ENCODE data around the gene MYO9B. TPM values are rescaled to one million over a fixed set of nuclear protein-coding genes. Genes with fewer than 3 reads are reported as not detected.

MYO9B gene
- total RNA-seq, 2 experiments from 2014 or later: 276 to 280 TPM

DNA sequence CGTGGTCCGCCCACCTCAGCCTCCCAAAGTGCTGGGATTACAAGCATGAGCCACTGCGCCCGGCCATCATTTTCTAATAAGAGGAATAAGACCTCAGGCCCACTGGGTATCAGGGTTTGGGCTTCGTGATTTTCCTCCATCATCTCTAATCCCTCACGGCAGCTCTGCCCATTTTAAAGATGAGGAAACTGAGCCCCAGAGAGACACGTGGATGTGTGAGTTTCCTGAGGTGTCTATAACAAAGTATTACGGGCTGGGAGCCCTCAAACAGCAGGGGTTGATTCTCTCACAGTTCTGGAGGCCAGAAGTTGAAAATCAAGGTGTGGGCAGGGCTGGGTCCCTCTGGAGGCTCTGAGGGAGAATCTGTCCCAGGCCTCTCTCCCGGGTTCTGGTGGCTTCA is 33.7 kb downstream of the MYO9B start:
- H3K9me3 Mint-ChIP-seq (ENCODE audit: insufficient read depth): no peaks in the 10 kb centered on the region
- ATAC-seq (no peak), DNase-seq (no peak)
- H3K36me3 Mint-ChIP-seq (ENCODE audit: low read depth): peaks cover 74% of the 10 kb centered on the region
- peaks cover 62% of the 10 kb centered on the region for H3K4me1 Mint-ChIP-seq (ENCODE audit: low read depth)
- H3K27ac Mint-ChIP-seq: peak overlapping the region; percentile 63
- CTCF ChIA-PET: interaction anchor here (1.3 to 1.6 kb wide), 2 partner anchors 14 to 33 kb away, joined by 3 read pairs; no protein-coding TSS in a partner anchor
- H3K4me3 Mint-ChIP-seq: no peak overlapping the region
- no peaks in the 10 kb centered on the region for H3K27me3 Mint-ChIP-seq (ENCODE audit: low read depth)
- POLR2A ChIA-PET: no interaction called here

- peak; percentile 44 for DNase-seq
- POLR2A ChIA-PET: no interaction called here
- CTCF ChIA-PET: interaction anchor here (1.6 kb wide), 1 partner anchor 33 kb away, joined by 3 read pairs; no protein-coding TSS in a partner anchor
These were observed 34.5 kb downstream of the MYO9B start for GRCh38 chr19:17109962-17110598.

DNA sequence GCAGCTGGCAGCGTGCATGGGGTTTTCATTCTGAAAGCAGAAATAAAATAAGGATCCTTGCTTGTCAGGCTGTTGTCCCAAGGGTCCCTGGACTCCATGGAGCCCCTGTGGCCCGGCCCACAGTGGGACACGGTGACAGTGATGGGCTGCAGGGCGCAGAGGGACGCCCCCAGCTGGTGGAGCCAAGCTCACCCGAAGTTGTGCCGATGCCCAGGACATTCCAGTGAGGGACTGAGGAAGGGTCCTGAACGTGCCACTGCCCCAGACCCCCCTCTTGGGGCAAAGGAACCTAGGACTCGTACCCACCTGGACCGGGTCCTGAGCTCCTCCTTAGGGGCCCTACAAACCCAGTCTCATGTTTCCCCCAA is 35.0 kb downstream of the MYO9B start:
- Mint-ChIP-seq H3K27ac (peak overlapping the region; percentile 63), H3K4me1 (ENCODE audit: low read depth) (peaks cover 69% of the 10 kb centered on the region), H3K4me3 (no peak overlapping the region), H3K36me3 (ENCODE audit: low read depth) (peaks cover 76% of the 10 kb centered on the region), H3K9me3 (ENCODE audit: insufficient read depth) (no peaks in the 10 kb centered on the region), H3K27me3 (ENCODE audit: low read depth) (no peaks in the 10 kb centered on the region)
- DNase-seq (no peak), ATAC-seq (no peak)
- POLR2A ChIA-PET: no interaction called here
- CTCF ChIA-PET: interaction anchor here (1.6 kb wide), 1 partner anchor 34 kb away, joined by 3 read pairs; no protein-coding TSS in a partner anchor

More at GRCh38 chr19:17109962-17110598, 34.5 kb downstream of the MYO9B start:
- H3K4me3 Mint-ChIP-seq: peak overlapping the region; percentile 17
- H3K9me3 Mint-ChIP-seq (ENCODE audit: insufficient read depth): no peaks in the 10 kb centered on the region
- H3K27me3 Mint-ChIP-seq (ENCODE audit: low read depth): no peaks in the 10 kb centered on the region
- H3K4me1 Mint-ChIP-seq (ENCODE audit: low read depth): peaks cover 68% of the 10 kb centered on the region
- peaks cover 77% of the 10 kb centered on the region for H3K36me3 Mint-ChIP-seq (ENCODE audit: low read depth)
- peak; percentile 49 for ATAC-seq
- H3K27ac Mint-ChIP-seq: peak overlapping the region; percentile 63

GRCh38 chr19:17111766-17112165 is 36.2 kb downstream of the MYO9B start:
- Mint-ChIP-seq H3K36me3 (ENCODE audit: low read depth) (peaks cover 72% of the 10 kb centered on the region), H3K4me1 (ENCODE audit: low read depth) (peaks cover 66% of the 10 kb centered on the region), H3K9me3 (ENCODE audit: insufficient read depth) (no peaks in the 10 kb centered on the region), H3K27me3 (ENCODE audit: low read depth) (no peaks in the 10 kb centered on the region), H3K4me3 (no peak overlapping the region), H3K27ac (peak overlapping the region; percentile 56)
- ChIA-PET CTCF (no interaction called here), POLR2A (no interaction called here)
- ATAC-seq (no peak), DNase-seq (no peak)

- Mint-ChIP-seq H3K9me3 (ENCODE audit: insufficient read depth) (no peaks in the 10 kb centered on the region), H3K27ac (peak overlapping the region; percentile 56), H3K4me1 (ENCODE audit: low read depth) (peaks cover 70% of the 10 kb centered on the region), H3K36me3 (ENCODE audit: low read depth) (peaks cover 75% of the 10 kb centered on the region), H3K27me3 (ENCODE audit: low read depth) (no peaks in the 10 kb centered on the region), H3K4me3 (no peak overlapping the region)
- no peak for DNase-seq
- no peak for ATAC-seq
- CTCF ChIA-PET: no interaction called here
- POLR2A ChIA-PET: no interaction called here
These were observed 36.7 kb downstream of the MYO9B start for GRCh38 chr19:17112271-17112670.

DNA sequence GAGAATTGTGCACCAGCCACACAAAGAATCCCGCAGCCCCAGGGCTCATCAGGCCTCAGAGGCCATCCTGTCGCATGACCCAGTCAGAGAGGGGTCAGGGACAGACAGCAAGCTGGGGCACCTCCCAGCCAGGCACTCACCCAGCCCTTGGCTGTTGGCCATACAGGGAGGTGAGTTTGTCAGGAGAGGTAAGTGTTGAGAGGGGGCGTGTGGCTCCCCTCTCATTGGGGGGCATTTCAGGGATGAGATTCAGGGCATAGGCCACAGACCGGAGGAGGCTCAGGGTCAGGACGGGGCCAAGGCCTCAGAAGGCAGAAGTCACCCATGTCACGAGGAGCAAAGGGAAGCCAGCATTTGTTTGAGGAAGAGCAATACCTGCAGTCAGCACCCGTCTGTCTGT is 37.1 kb downstream of the MYO9B start:
- Mint-ChIP-seq H3K27me3 (ENCODE audit: low read depth) (no peaks in the 10 kb centered on the region), H3K9me3 (ENCODE audit: insufficient read depth) (no peaks in the 10 kb centered on the region), H3K27ac (peak overlapping the region; percentile 18), H3K4me1 (ENCODE audit: low read depth) (peaks cover 66% of the 10 kb centered on the region), H3K36me3 (ENCODE audit: low read depth) (peaks cover 71% of the 10 kb centered on the region), H3K4me3 (no peak overlapping the region)
- ChIA-PET CTCF (no interaction called here), POLR2A (no interaction called here)
- DNase-seq (no peak), ATAC-seq (no peak)

GRCh38 chr19:17113127-17113785 is 37.7 kb downstream of the MYO9B start:
- ATAC-seq: no peak
- Mint-ChIP-seq H3K27ac (peak overlapping the region; percentile 43), H3K9me3 (ENCODE audit: insufficient read depth) (no peaks in the 10 kb centered on the region)

DNA sequence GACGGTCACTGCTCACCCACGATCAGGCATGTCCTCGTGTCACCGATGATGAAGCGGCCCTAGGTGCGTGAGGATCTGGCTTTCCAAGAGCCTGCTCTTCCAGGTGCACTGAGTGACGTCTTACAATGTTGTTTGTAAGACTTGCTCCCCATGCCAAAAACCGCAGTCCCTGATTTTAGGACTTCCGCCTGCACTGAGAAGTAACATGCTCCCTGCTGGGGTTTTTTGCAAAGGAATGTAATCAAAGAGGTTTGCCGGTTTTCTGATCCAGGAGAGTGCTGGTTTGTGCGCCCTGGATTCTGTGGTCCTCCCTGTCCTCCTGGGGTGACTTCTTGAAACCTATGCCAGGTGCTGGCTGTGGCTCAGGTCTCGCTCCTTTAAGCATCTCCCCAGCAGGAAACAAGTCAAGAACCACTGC is 38.8 kb downstream of the MYO9B start:
- no peak overlapping the region for H3K4me3 Mint-ChIP-seq
- DNase-seq (no peak), ATAC-seq (no peak)
- H3K4me1 Mint-ChIP-seq (ENCODE audit: low read depth): peaks cover 56% of the 10 kb centered on the region
- peaks cover 70% of the 10 kb centered on the region for H3K36me3 Mint-ChIP-seq (ENCODE audit: low read depth)
- ChIA-PET POLR2A (interaction anchor here (1.1 kb wide), 1 partner anchor 11 kb away, joined by 5 read pairs; no protein-coding TSS in a partner anchor), CTCF (no interaction called here)
- no peaks in the 10 kb centered on the region for H3K27me3 Mint-ChIP-seq (ENCODE audit: low read depth)
- no peaks in the 10 kb centered on the region for H3K9me3 Mint-ChIP-seq (ENCODE audit: insufficient read depth)
- no peak overlapping the region for H3K27ac Mint-ChIP-seq

More at GRCh38 chr19:17113127-17113785, 37.7 kb downstream of the MYO9B start:
- Mint-ChIP-seq H3K36me3 (ENCODE audit: low read depth) (peaks cover 67% of the 10 kb centered on the region), H3K4me3 (no peak overlapping the region), H3K4me1 (ENCODE audit: low read depth) (peaks cover 61% of the 10 kb centered on the region), H3K27me3 (ENCODE audit: low read depth) (no peaks in the 10 kb centered on the region)
- POLR2A ChIA-PET: no interaction called here
- CTCF ChIA-PET: no interaction called here
- no peak for DNase-seq

DNA sequence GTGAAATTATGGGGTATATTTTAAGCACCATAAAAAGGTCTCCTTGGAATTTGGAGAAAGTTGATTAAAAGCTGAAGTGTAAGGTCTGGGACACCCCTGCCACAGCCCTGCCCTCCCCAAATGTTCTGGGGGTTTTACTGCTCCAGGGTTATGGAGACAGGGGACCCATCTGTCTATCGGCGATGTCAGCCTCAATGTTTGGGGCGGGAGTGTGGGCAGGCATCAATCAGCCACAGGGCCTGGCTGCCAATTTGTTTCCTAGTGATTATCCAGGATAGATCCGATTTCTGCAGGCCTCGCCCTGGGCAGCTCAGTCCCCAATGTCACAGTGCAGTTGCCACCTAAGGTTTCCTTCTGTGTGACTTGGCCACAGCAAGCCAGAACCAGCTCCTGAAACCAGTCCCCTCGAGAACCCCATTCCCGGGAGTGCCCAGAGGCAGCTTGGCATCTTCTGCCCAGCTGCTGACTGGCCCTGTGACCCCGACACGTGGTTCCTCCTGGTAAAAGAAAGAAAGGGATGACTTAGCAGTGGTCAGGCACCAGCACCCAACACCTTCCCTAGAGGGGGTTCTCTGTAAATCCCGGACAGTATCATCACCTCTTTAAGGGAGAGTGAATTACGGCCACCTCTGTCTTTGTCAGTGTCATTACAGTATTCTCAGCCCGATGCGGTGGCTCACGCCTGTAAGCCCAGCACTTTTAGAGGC is 41.6 kb downstream of the MYO9B start:
- no peaks in the 10 kb centered on the region for H3K9me3 Mint-ChIP-seq (ENCODE audit: insufficient read depth)
- H3K27ac Mint-ChIP-seq: no peak overlapping the region
- CTCF ChIA-PET: no interaction called here

GRCh38 chr19:17118957-17119356 is 43.4 kb downstream of the MYO9B start:
- H3K36me3 Mint-ChIP-seq (ENCODE audit: low read depth): peaks cover 58% of the 10 kb centered on the region

More for the DNA sequence above, 41.6 kb downstream of the MYO9B start:
- Mint-ChIP-seq H3K4me3 (no peak overlapping the region), H3K4me1 (ENCODE audit: low read depth) (peaks cover 48% of the 10 kb centered on the region), H3K27me3 (ENCODE audit: low read depth) (no peaks in the 10 kb centered on the region), H3K36me3 (ENCODE audit: low read depth) (peaks cover 63% of the 10 kb centered on the region)
- POLR2A ChIA-PET: no interaction called here
- no peak for DNase-seq
- no peak for ATAC-seq

DNA sequence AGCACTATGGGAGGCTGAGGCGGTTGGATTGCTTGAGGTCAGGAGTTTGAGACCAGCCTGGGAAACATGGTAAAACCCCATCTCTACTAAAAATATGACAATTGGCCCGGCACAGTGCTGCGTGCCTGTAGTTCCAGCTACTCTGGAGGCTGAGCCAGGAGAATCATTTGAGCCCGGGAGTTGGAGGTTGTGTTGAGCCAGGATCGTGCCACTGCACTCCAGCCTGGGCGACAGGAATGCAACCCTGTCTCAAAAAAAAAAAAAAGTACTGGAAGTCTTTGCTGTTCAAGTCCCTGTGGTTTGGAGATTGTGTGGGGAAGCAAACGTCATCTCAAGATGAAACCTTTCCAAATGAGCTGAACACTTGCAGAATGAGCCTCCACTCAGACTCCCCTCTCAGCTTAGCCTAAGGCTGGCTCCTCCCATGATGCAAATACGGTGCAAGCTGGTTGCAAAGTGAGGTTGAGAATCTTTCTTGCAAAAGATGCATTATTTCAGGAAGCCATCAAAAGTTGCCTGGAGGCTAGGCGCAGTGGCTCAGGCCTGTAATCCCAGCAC is 46.2 kb downstream of the MYO9B start:
- ChIA-PET POLR2A (interaction anchor here (2.9 kb wide), 1 partner anchor 62 kb away, joined by 10 read pairs; no protein-coding TSS in a partner anchor), CTCF (interaction anchor here (1.2 kb wide), 1 partner anchor 42 kb away, joined by 3 read pairs; no protein-coding TSS in a partner anchor)
- Mint-ChIP-seq H3K27me3 (ENCODE audit: low read depth) (no peaks in the 10 kb centered on the region), H3K4me3 (no peak overlapping the region), H3K4me1 (ENCODE audit: low read depth) (peaks cover 66% of the 10 kb centered on the region), H3K9me3 (ENCODE audit: insufficient read depth) (no peaks in the 10 kb centered on the region), H3K36me3 (ENCODE audit: low read depth) (peaks cover 44% of the 10 kb centered on the region), H3K27ac (peak overlapping the region; percentile 43)
- DNase-seq (no peak), ATAC-seq (no peak)

More at GRCh38 chr19:17118957-17119356, 43.4 kb downstream of the MYO9B start:
- DNase-seq (no peak), ATAC-seq (no peak)
- Mint-ChIP-seq H3K4me1 (ENCODE audit: low read depth) (peaks cover 52% of the 10 kb centered on the region), H3K27ac (no peak overlapping the region), H3K27me3 (ENCODE audit: low read depth) (no peaks in the 10 kb centered on the region), H3K4me3 (no peak overlapping the region), H3K9me3 (ENCODE audit: insufficient read depth) (no peaks in the 10 kb centered on the region)
- POLR2A ChIA-PET: interaction anchor here (0.5 kb wide), 1 partner anchor 96 kb away, joined by 3 read pairs; the partner anchor contains the start of gene USE1
- CTCF ChIA-PET: no interaction called here

Measured in activated CD8-positive, alpha-beta T cell treated with anti-CD3 and anti-CD28 coated beads, Interleukin-2, amount 10 ng/mL, durations not matched to agents 7 days and 5 days (primary cell).